Measurements from ENCODE around the gene TIMM23.

The TIMM23 gene

DNA sequence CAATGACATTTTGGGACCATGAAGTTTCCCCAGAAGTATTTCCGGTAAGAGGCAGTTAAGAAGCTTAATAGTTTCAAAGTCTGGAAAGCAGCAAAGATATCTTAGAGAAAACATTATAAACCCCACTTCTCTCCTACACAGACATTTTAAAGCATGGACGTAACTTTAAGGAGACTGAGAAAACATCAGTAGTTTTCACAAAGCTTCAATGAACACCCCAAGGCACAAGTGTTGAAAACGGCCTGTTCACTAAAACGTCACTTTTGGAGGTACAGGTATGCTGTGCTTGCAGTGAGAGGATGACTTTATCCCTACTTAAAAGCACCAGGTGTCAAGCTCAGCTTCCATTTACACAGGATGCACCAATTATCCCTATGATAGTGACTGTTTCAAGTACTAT is 33.1 kb downstream of the TIMM23 start:
- Histone ChIP-seq H4K20me1 (ENCODE audit: low read depth, low read length) (no peaks in the 10 kb centered on the region), H3K27me3 (ENCODE audit: low read length) (no peaks in the 10 kb centered on the region), H3K79me2 (ENCODE audit: insufficient read depth, low read length) (no peaks in the 10 kb centered on the region), H3K27ac (ENCODE audit: low read depth, low read length) (no peak overlapping the region), H2AFZ (ENCODE audit: low read depth, low read length, severe bottlenecking) (no peak overlapping the region), H3K9me3 (ENCODE audit: insufficient read depth, low read length) (no peaks in the 10 kb centered on the region), H3K36me3 (ENCODE audit: low read length) (peaks cover 39% of the 10 kb centered on the region), H3K4me3 (ENCODE audit: insufficient read depth, low read length, poor library complexity, severe bottlenecking) (no peak overlapping the region), H3K9ac (ENCODE audit: low read length) (no peak overlapping the region), H3K9me2 (replicated peaks; ENCODE audit: insufficient read depth, low read length) (no peaks in the 10 kb centered on the region), H3K4me2 (ENCODE audit: low read depth, low read length, poor library complexity, severe bottlenecking) (no peak overlapping the region), H3F3A (ENCODE audit: insufficient read depth) (peaks cover 34% of the 10 kb centered on the region; the same call in 1 of the 2 replicates)
- TF ChIP-seq, protein P1, sequence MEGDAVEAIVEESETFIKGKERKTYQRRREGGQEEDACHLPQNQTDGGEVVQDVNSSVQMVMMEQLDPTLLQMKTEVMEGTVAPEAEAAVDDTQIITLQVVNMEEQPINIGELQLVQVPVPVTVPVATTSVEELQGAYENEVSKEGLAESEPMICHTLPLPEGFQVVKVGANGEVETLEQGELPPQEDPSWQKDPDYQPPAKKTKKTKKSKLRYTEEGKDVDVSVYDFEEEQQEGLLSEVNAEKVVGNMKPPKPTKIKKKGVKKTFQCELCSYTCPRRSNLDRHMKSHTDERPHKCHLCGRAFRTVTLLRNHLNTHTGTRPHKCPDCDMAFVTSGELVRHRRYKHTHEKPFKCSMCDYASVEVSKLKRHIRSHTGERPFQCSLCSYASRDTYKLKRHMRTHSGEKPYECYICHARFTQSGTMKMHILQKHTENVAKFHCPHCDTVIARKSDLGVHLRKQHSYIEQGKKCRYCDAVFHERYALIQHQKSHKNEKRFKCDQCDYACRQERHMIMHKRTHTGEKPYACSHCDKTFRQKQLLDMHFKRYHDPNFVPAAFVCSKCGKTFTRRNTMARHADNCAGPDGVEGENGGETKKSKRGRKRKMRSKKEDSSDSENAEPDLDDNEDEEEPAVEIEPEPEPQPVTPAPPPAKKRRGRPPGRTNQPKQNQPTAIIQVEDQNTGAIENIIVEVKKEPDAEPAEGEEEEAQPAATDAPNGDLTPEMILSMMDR (IDR thresholded peaks at IDR 0.05; ENCODE audit: insufficient read depth, low read length, poor library complexity, severe bottlenecking), result no peak
- TF ChIP-seq EZH2phosphoT487 (conservative IDR thresholded peaks at IDR 0.05; ENCODE audit: low read length), result no peak

DNA sequence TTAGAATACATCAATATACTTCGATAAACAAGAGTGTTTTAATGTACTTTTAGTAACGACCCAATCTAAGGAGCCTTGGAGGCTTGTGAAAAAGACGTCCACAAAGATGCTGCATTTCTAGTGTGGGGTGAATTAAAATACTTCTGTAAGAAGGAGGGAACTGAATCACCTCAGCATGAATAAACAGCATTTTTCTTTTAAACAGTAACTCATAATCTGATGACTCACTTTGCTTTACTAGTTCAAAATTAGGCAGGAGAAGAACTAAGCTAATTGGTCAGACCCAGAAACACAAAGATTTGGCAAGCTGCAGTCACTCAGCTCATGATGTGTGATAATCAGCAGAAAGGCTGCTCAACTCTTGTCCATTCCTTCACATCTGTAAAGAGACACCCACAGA is 33.9 kb downstream of the TIMM23 start:
- H2AFZ ChIP-seq (ENCODE audit: low read depth, low read length, severe bottlenecking), result no peak overlapping the region
- peaks cover 39% of the 10 kb centered on the region for H3K36me3 ChIP-seq (ENCODE audit: low read length)
- H3K79me2 ChIP-seq (ENCODE audit: insufficient read depth, low read length), result no peaks in the 10 kb centered on the region
- no peaks in the 10 kb centered on the region for H4K20me1 ChIP-seq (ENCODE audit: low read depth, low read length)
- no peak for TF ChIP-seq EZH2phosphoT487 (conservative IDR thresholded peaks at IDR 0.05; ENCODE audit: low read length)
- TF ChIP-seq, protein P1 (IDR thresholded peaks at IDR 0.05; ENCODE audit: insufficient read depth, low read length, poor library complexity, severe bottlenecking), result no peak
- H3K9me3 ChIP-seq (ENCODE audit: insufficient read depth, low read length), result no peaks in the 10 kb centered on the region
- H3K9me2 ChIP-seq (replicated peaks; ENCODE audit: insufficient read depth, low read length), result no peaks in the 10 kb centered on the region
- peaks cover 29% of the 10 kb centered on the region; the same call in 1 of the 2 replicates for H3F3A ChIP-seq (ENCODE audit: insufficient read depth)
- no peak overlapping the region for H3K4me3 ChIP-seq (ENCODE audit: insufficient read depth, low read length, poor library complexity, severe bottlenecking)
- no peak overlapping the region for H3K4me2 ChIP-seq (ENCODE audit: low read depth, low read length, poor library complexity, severe bottlenecking)
- no peaks in the 10 kb centered on the region for H3K27me3 ChIP-seq (ENCODE audit: low read length)
- H3K27ac ChIP-seq (ENCODE audit: low read depth, low read length), result no peak overlapping the region
- no peak overlapping the region for H3K9ac ChIP-seq (ENCODE audit: low read length)

DNA sequence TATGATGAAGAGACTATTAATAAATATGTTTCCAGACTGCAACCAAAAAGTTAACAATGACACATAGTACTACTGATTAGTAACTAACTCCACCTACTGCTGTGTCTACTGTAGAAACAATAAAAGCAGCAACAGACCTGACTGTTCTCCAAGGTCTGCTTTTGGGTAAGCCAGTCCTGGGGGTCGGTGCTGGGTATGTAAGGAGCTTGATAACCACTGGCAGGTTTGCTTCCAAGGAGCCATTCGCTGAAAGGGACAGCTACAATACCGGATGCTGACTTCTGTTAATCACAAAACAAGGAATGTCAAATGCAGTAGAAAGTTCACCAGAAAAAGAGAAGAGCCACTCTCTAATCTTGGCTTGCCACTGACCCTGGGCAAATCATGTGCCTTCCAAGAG is 40.5 kb downstream of the TIMM23 start:
- no peak overlapping the region for H3K4me3 ChIP-seq (ENCODE audit: insufficient read depth, low read length, poor library complexity, severe bottlenecking)
- no peak overlapping the region for H3K4me2 ChIP-seq (ENCODE audit: low read depth, low read length, poor library complexity, severe bottlenecking)
- H3K79me2 ChIP-seq (ENCODE audit: insufficient read depth, low read length), result peaks cover 25% of the 10 kb centered on the region
- H3K27ac ChIP-seq (ENCODE audit: low read depth, low read length), result no peak overlapping the region
- H4K20me1 ChIP-seq (ENCODE audit: low read depth, low read length), result no peaks in the 10 kb centered on the region; the same call in 1 of the 2 replicates
- no peak overlapping the region for H3K9ac ChIP-seq (ENCODE audit: low read length)
- H3K9me2 ChIP-seq (replicated peaks; ENCODE audit: insufficient read depth, low read length), result no peaks in the 10 kb centered on the region
- no peak overlapping the region for H2AFZ ChIP-seq (ENCODE audit: low read depth, low read length, severe bottlenecking)
- H3K27me3 ChIP-seq (ENCODE audit: low read length), result no peaks in the 10 kb centered on the region
- H3K36me3 ChIP-seq (ENCODE audit: low read length), result peaks cover 44% of the 10 kb centered on the region
- peaks cover 8% of the 10 kb centered on the region; the same call in 1 of the 2 replicates for H3F3A ChIP-seq (ENCODE audit: insufficient read depth)
- TF ChIP-seq EZH2phosphoT487 (conservative IDR thresholded peaks at IDR 0.05; ENCODE audit: low read length), result no peak
- TF ChIP-seq, protein P1 (IDR thresholded peaks at IDR 0.05; ENCODE audit: insufficient read depth, low read length, poor library complexity, severe bottlenecking), result no peak
- no peaks in the 10 kb centered on the region for H3K9me3 ChIP-seq (ENCODE audit: insufficient read depth, low read length)
